SK-N-SH (cell line): ENCODE data around the gene AKAP8. TPM values are rescaled to one million over a fixed set of nuclear protein-coding genes. Genes with fewer than 3 reads are reported as not detected.

ENCODE experiments used
- CTCF ChIA-PET: fragments of 300-600, 350-600 bp; formaldehyde crosslinking; extraction: SDS; loops from one replicate; lab custom pipeline; 2021; lab: Yijun Ruan, JAX
- POLR2A ChIA-PET: fragments of 350-600 bp; sonication (Branson Sonifier 250); formaldehyde crosslinking; extraction: SDS; loops from one replicate; lab custom pipeline; 2020; ENCODE audit warnings: antibody characterized with exemption, inconsistent platforms; lab: Yijun Ruan, JAX
- DNase-seq: peaks from one replicate; pipeline ENCODE4 v3.0.0; 2012
- H2AFZ ChIP-seq: fragments of 200-600 bp; sonication (generic); 2 replicates; pipeline ENCODE4 v1.8.1; 2016; ENCODE audit warnings: antibody characterized with exemption, mild to moderate bottlenecking, low read depth
- H3F3A ChIP-seq: fragments of 200-600 bp; sonication (generic); replicated peaks from 2 replicates; pipeline ENCODE3; 2016; ENCODE audit warnings: antibody characterized with exemption, mild to moderate bottlenecking; ENCODE audit not compliant: insufficient read depth
- H3K27ac ChIP-seq, 2 experiments: fragments of 200-500 bp in 1 of 2; fragments of 200-600 bp in 1 of 2; sonication (Bioruptor generic) in 1 of 2; sonication (generic), shearing (Covaris generic) in 1 of 2; 2 replicates each; pipeline versions ENCODE4 v1.5.1 to v1.6.1; 2014 to 2016; ENCODE audit warnings: low read depth in 2 of 2, inconsistent platforms in 1 of 2, low read length in 1 of 2, mild to moderate bottlenecking in 1 of 2, mixed read lengths in 1 of 2
- H3K27me3 ChIP-seq: fragments of 200-600 bp; sonication (generic), shearing (Covaris generic); 2 replicates; pipeline ENCODE4 v1.6.1; 2016; ENCODE audit warnings: mixed run types; ENCODE audit not compliant: insufficient read depth
- H3K36me3 ChIP-seq, 2 experiments: fragments of 200-500 bp in 1 of 2; fragments of 200-600 bp in 1 of 2; sonication (Bioruptor generic) in 1 of 2; sonication (generic) in 1 of 2; replicated peaks in 1 of 2; 2 replicates each; pipeline versions ENCODE3 to v1.5.1; 2014 to 2016; ENCODE audit warnings: low read length in 1 of 2, mild to moderate bottlenecking in 1 of 2; ENCODE audit not compliant: insufficient read depth in 2 of 2, control insufficient read depth in 1 of 2
- H3K4me1 ChIP-seq, 2 experiments: fragments of 200-500 bp in 1 of 2; fragments of 200-600 bp in 1 of 2; sonication (Bioruptor generic) in 1 of 2; sonication (generic), shearing (Covaris generic) in 1 of 2; 2 replicates each; pipeline versions ENCODE4 v1.5.1 to v1.6.1; 2014 to 2016; ENCODE audit warnings: low read depth in 1 of 2, low read length in 1 of 2, mixed run types in 1 of 2; ENCODE audit not compliant: insufficient read depth in 2 of 2, control insufficient read depth in 1 of 2
- H3K4me2 ChIP-seq: fragments of 200-600 bp; sonication (generic), shearing (Covaris generic); 2 replicates; pipeline ENCODE4 v1.6.1; 2017; ENCODE audit warnings: mixed run types
- H3K4me3 ChIP-seq, 2 experiments: fragments of 200-500 bp in 1 of 2; fragments of 200-600 bp in 1 of 2; sonication (Bioruptor generic) in 1 of 2; sonication (generic), shearing (Covaris generic) in 1 of 2; 2 replicates each; pipeline versions ENCODE4 v1.5.1 to v1.8.1; 2014 to 2016; ENCODE audit warnings: low read depth in 2 of 2, inconsistent platforms in 1 of 2, low read length in 1 of 2, mild to moderate bottlenecking in 1 of 2, mixed read lengths in 1 of 2, moderate library complexity in 1 of 2
- H3K79me2 ChIP-seq: fragments of 200-600 bp; sonication (generic); 2 replicates; pipeline ENCODE4 v1.8.1; 2017; ENCODE audit warnings: mild to moderate bottlenecking; ENCODE audit not compliant: insufficient read depth
- H3K9ac ChIP-seq: fragments of 200-600 bp; sonication (generic); 2 replicates; pipeline ENCODE4 v1.6.1; 2017; ENCODE audit warnings: mixed run types
- H3K9me2 ChIP-seq: fragments of 200-600 bp; sonication (generic); 2 replicates; pipeline ENCODE4 v1.6.1; 2017; ENCODE audit warnings: mixed run types
- H3K9me3 ChIP-seq: fragments of 200-600 bp; sonication (generic); 2 replicates; pipeline ENCODE4 v1.6.1; 2017; ENCODE audit warnings: mixed run types, mild to moderate bottlenecking, moderate library complexity
- H4K20me1 ChIP-seq: fragments of 200-600 bp; sonication (generic); 2 replicates; pipeline ENCODE4 v1.6.1; 2017; ENCODE audit warnings: mild to moderate bottlenecking, mixed run types; ENCODE audit not compliant: insufficient read depth
- EP300 ChIP-seq, 2 experiments: IDR thresholded peaks; 2 replicates each; pipeline versions ENCODE4 v1.4.0 to v1.6.1; 2012; ENCODE audit warnings: borderline replicate concordance in 1 of 2, low read depth in 1 of 2, low read length in 1 of 2
- FOSL2 ChIP-seq: IDR thresholded peaks from 2 replicates; pipeline ENCODE4 v1.4.0; 2012; ENCODE audit warnings: low read depth, mild to moderate bottlenecking, moderate library complexity, borderline replicate concordance
- FOXJ3 ChIP-seq: sonication (generic); formaldehyde crosslinking; IDR thresholded peaks from 2 replicates; pipeline ENCODE4 v1.5.1; 2020; ENCODE audit warnings: mild to moderate bottlenecking, missing genetic modification reagents
- GABPA ChIP-seq: IDR thresholded peaks from 2 replicates; pipeline ENCODE4 v1.4.0; 2012; ENCODE audit warnings: low read depth, mild to moderate bottlenecking
- GATA2 ChIP-seq: sonication (generic); formaldehyde crosslinking; IDR thresholded peaks from 2 replicates; pipeline ENCODE4 v1.5.0; 2020; ENCODE audit warnings: mild to moderate bottlenecking, missing genetic modification reagents
- IRF3 ChIP-seq: fragments of 150-350 bp; IDR thresholded peaks from 2 replicates; pipeline ENCODE4 v1.6.1; 2016; ENCODE audit warnings: mild to moderate bottlenecking, low read depth, low read length
- MEF2A ChIP-seq: IDR thresholded peaks from 2 replicates; pipeline ENCODE4 v1.4.0; 2012; ENCODE audit warnings: low read depth, borderline replicate concordance
- MXI1 ChIP-seq: IDR thresholded peaks from 2 replicates; pipeline ENCODE4 v1.6.1; 2012; ENCODE audit warnings: mild to moderate bottlenecking, low read depth, low read length, improper control_type of control experiment
- PBX3 ChIP-seq: IDR thresholded peaks from 2 replicates; pipeline ENCODE4; 2012
- POLR2AphosphoS5 ChIP-seq: IDR thresholded peaks from 2 replicates; pipeline ENCODE4 v1.6.1; 2012; ENCODE audit warnings: low read depth, low read length
- REST ChIP-seq: IDR thresholded peaks from 2 replicates; pipeline ENCODE4 v1.6.1; 2012; ENCODE audit warnings: mild to moderate bottlenecking, low read depth, low read length, moderate library complexity
- RFX5 ChIP-seq: IDR thresholded peaks from 2 replicates; pipeline ENCODE4 v1.6.1; 2012; ENCODE audit warnings: mild to moderate bottlenecking, improper control_type of control experiment, low read length
- RXRA ChIP-seq: IDR thresholded peaks from 2 replicates; pipeline ENCODE4 v1.4.0; 2012; ENCODE audit warnings: low read depth, mild to moderate bottlenecking, borderline replicate concordance
- SIN3A ChIP-seq: IDR thresholded peaks from 2 replicates; pipeline ENCODE4 v1.6.1; 2012; ENCODE audit warnings: low read depth, mild to moderate bottlenecking, low read length, moderate library complexity, borderline replicate concordance
- SMC3 ChIP-seq: IDR thresholded peaks from 2 replicates; pipeline ENCODE4 v1.6.1; 2012; ENCODE audit warnings: low read depth, low read length, improper control_type of control experiment
- TCF12 ChIP-seq: IDR thresholded peaks from 2 replicates; pipeline ENCODE4 v1.4.0; 2012
- USF1 ChIP-seq: IDR thresholded peaks from 2 replicates; pipeline ENCODE4 v1.4.0; 2012; ENCODE audit warnings: low read depth, borderline replicate concordance
- WGBS: methylation state at CpG from one replicate; pipeline ENCODE4 v1.1.6; 2017; ENCODE audit warnings: low lambda C conversion rate; 5-methylcytosine and 5-hydroxymethylcytosine counted together
- polyA plus RNA-seq, 3 experiments: library from polyadenylated mRNA; depleted of rRNA; stranded (reverse); fragments of >200 nt; gene quantifications; 2 replicates each; pipeline ENCODE4 v1.2.3, GENCODE V29; 2012
- TF ChIP-seq, protein P1 (sequence below): IDR thresholded peaks from 2 replicates; pipeline ENCODE4 v1.4.0; 2012; ENCODE audit warnings: low read depth, borderline replicate concordance
- TF ChIP-seq, protein P2 (sequence below): fragments of 200-600 bp; sonication (generic); IDR thresholded peaks from 2 replicates; pipeline ENCODE4 v1.6.1; 2017; ENCODE audit warnings: antibody characterized with exemption, mild to moderate bottlenecking, moderate library complexity

Gene AKAP8
- polyA plus RNA-seq, 1 of the 3 experiments (the other 2 are of a cell fraction) = 17.2 TPM

DNA sequence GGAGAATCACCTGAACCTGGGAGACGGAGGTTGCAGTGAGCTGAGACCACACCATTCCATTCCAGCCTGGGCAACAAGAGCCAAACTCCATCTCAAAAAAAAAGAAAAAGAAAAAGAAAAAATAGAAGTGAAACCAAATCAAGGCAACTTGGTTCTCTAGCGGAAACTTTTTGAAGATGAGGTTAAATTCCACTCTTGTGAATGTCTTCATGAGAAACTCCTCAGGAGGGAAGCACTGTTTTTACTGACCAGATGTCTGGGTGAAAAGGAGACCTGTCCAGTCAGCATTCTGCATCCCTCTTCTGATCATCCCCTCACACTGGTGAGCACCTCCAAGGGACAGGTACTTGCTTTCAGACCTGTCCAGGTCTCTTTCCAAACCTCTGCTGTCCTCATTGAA lies 63.1 kb downstream of the AKAP8 start (continued):
- TF ChIP-seq, protein P1, sequence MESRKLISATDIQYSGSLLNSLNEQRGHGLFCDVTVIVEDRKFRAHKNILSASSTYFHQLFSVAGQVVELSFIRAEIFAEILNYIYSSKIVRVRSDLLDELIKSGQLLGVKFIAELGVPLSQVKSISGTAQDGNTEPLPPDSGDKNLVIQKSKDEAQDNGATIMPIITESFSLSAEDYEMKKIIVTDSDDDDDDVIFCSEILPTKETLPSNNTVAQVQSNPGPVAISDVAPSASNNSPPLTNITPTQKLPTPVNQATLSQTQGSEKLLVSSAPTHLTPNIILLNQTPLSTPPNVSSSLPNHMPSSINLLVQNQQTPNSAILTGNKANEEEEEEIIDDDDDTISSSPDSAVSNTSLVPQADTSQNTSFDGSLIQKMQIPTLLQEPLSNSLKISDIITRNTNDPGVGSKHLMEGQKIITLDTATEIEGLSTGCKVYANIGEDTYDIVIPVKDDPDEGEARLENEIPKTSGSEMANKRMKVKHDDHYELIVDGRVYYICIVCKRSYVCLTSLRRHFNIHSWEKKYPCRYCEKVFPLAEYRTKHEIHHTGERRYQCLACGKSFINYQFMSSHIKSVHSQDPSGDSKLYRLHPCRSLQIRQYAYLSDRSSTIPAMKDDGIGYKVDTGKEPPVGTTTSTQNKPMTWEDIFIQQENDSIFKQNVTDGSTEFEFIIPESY = no peak
- no peak for TF ChIP-seq SIN3A
- TF ChIP-seq PBX3 = no peak
- TF ChIP-seq RXRA = no peak
- no peak for TF ChIP-seq TCF12
- no peak for TF ChIP-seq RFX5

DNA sequence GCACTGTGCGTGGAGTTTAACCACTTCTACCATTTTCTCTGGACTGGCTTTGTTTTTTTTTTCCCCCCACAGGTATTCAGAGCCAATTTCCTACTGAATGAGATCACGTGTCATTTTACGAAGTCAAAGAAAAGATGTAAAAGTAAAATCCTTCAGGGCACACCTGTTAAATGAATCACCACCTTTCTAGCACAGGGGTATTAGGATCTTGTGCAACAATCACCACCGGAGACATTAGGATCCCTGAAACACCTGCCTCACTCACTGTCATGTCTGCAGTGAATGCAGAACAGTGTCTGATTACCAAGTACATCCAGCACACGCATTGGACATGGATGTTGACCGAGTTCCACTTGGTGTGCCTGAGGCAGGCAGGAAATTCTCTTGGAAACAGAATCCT lies 64.5 kb downstream of the AKAP8 start:
- Histone ChIP-seq H3K79me2 (peaks cover 99% of the 10 kb centered on the region), H3K9ac (no peak overlapping the region), H4K20me1 (peaks cover 99% of the 10 kb centered on the region), H2AFZ (no peak overlapping the region), H3K4me3 (no peak overlapping the region), H3F3A (peaks cover 14% of the 10 kb centered on the region), H3K4me2 (no peak overlapping the region), H3K9me3 (no peaks in the 10 kb centered on the region), H3K36me3 (no peaks in the 10 kb centered on the region), H3K27me3 (no peaks in the 10 kb centered on the region), H3K4me1 (peaks cover 19 to 22% of the 10 kb centered on the region in 2 experiments; a peak in 3 of 4 replicates), H3K27ac (no peak overlapping the region; a peak in 1 of 4 replicates), H3K9me2 (no peaks in the 10 kb centered on the region)
- no peak for DNase-seq
- TF ChIP-seq PBX3 (no peak), IRF3 (no peak), RXRA (no peak), POLR2AphosphoS5 (no peak), REST (no peak), TCF12 (no peak), MEF2A (no peak), SMC3 (no peak), GATA2 (CRISPR knock-in tag) (no peak), USF1 (no peak), EP300 (IDR thresholded peaks at IDR 0.05; ENCODE audit: borderline replicate concordance in 1 of 2, low read depth in 1 of 2, low read length in 1 of 2) (no peak), GABPA (no peak), FOSL2 (no peak), FOXJ3 (no peak), MXI1 (no peak)
- TF ChIP-seq, protein P2, sequence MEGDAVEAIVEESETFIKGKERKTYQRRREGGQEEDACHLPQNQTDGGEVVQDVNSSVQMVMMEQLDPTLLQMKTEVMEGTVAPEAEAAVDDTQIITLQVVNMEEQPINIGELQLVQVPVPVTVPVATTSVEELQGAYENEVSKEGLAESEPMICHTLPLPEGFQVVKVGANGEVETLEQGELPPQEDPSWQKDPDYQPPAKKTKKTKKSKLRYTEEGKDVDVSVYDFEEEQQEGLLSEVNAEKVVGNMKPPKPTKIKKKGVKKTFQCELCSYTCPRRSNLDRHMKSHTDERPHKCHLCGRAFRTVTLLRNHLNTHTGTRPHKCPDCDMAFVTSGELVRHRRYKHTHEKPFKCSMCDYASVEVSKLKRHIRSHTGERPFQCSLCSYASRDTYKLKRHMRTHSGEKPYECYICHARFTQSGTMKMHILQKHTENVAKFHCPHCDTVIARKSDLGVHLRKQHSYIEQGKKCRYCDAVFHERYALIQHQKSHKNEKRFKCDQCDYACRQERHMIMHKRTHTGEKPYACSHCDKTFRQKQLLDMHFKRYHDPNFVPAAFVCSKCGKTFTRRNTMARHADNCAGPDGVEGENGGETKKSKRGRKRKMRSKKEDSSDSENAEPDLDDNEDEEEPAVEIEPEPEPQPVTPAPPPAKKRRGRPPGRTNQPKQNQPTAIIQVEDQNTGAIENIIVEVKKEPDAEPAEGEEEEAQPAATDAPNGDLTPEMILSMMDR = no peak
- WGBS = 95% methylated on average over 6 of the region's 6 CpGs
- POLR2A ChIA-PET = interaction anchor here (1.1 kb wide), 1 partner anchor 41 kb away, joined by 3 read pairs; no protein-coding TSS in a partner anchor
- CTCF ChIA-PET = no interaction called here
